ENCODE data around the gene LRRC25.

The LRRC25 gene

DNA sequence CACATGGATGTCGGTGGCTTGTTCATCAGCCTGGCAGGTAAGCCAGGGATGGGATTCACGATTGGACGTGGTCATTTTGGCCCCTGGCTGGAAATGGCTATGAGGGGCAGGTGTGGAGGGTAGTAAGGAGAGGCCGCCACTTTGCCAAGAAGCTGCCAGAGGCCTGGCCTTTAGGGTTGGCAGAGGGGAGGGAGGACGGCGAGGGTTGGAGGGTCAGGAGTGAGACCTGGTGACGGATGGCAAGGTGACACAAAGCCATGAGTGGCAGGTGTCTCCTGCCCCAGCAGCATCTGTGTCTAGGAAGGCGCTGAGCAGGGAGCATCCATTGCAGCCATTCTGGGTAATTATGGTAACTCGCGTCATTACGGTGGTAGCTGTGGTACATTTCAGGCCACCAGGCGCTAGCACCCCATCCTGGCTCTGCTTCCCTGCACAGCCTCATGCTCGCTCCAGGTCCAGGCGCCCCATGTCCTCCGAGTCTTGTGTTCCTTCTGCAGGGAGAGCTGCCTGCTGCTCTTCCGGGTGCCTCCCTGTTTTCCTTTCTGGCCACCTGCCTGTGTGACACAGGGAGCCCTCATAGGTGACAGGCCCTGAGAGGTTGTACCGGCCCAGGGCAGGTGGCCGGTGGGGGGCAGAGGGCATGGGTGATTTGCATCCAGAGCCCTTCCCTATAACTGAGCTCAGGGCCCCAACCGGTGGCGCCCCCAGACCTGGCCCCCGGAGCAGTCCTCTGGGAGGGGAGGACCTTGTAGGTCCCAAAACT is 26.0 kb upstream of the LRRC25 start:
- Histone ChIP-seq H3K4me1 (ENCODE audit: low read length) (peaks cover 30% of the 10 kb centered on the region), H3K9me3 (ENCODE audit: insufficient read depth, low read length) (no peaks in the 10 kb centered on the region), H3K9ac (ENCODE audit: low read length) (no peak overlapping the region), H3K27me3 (ENCODE audit: low read depth, low read length) (no peaks in the 10 kb centered on the region), H4K20me1 (ENCODE audit: insufficient read depth, low read length) (peaks cover 64% of the 10 kb centered on the region), H3K4me2 (ENCODE audit: low read length) (no peak overlapping the region), H2AFZ (ENCODE audit: low read depth, low read length) (no peak overlapping the region), H3K4me3 (ENCODE audit: low read length) (no peak overlapping the region), H3K36me3 (replicated peaks; ENCODE audit: low read depth, low read length) (no peaks in the 10 kb centered on the region), H3K27ac (ENCODE audit: low read length) (no peak overlapping the region), H3K79me2 (ENCODE audit: low read length) (peaks cover 48% of the 10 kb centered on the region)
- TF ChIP-seq EZH2phosphoT487 (IDR thresholded peaks at IDR 0.05; ENCODE audit: low read depth), result no peak
- TF ChIP-seq, protein P1, sequence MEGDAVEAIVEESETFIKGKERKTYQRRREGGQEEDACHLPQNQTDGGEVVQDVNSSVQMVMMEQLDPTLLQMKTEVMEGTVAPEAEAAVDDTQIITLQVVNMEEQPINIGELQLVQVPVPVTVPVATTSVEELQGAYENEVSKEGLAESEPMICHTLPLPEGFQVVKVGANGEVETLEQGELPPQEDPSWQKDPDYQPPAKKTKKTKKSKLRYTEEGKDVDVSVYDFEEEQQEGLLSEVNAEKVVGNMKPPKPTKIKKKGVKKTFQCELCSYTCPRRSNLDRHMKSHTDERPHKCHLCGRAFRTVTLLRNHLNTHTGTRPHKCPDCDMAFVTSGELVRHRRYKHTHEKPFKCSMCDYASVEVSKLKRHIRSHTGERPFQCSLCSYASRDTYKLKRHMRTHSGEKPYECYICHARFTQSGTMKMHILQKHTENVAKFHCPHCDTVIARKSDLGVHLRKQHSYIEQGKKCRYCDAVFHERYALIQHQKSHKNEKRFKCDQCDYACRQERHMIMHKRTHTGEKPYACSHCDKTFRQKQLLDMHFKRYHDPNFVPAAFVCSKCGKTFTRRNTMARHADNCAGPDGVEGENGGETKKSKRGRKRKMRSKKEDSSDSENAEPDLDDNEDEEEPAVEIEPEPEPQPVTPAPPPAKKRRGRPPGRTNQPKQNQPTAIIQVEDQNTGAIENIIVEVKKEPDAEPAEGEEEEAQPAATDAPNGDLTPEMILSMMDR (IDR thresholded peaks at IDR 0.05; ENCODE audit: low read depth, low read length), result no peak

DNA sequence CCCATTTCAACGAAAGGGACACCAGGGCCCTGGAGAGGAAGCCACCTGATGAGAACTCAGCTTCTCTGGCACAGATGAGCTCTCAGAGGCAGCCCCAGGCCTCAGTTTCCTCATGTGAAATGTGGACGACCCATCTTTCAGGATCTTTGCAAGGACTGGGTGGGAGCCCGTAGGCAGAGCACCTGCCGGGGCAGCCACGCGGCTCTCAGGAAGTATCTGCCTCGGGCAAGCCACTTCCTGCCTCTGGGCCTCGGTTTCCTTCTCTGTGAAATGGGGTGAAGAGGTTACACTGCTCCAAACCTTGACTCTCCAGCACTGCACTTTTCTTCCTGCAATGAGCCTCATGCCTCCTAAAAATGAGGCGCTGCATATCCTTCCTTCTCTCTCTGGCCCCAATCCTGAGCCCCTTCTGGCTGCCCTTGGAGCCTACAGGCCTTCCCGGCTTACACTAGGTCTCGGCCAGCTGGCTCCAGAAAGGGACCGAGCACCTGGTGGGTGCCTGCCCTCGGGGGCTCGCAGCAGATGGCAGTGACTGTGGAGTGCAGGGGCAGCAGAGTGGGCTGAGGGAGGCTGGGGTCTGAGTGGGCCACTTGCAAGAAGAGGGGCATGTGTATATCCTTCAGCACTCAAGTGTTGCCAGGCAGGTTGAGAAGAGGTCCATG is 25.2 kb upstream of the LRRC25 start:
- no peaks in the 10 kb centered on the region for H3K36me3 ChIP-seq (replicated peaks; ENCODE audit: low read depth, low read length)
- peaks cover 61% of the 10 kb centered on the region for H4K20me1 ChIP-seq (ENCODE audit: insufficient read depth, low read length)
- no peak overlapping the region for H3K27ac ChIP-seq (ENCODE audit: low read length)
- peaks cover 30% of the 10 kb centered on the region for H3K4me1 ChIP-seq (ENCODE audit: low read length)
- no peak overlapping the region for H2AFZ ChIP-seq (ENCODE audit: low read depth, low read length)
- no peaks in the 10 kb centered on the region for H3K9me3 ChIP-seq (ENCODE audit: insufficient read depth, low read length)
- H3K79me2 ChIP-seq (ENCODE audit: low read length), result peaks cover 48% of the 10 kb centered on the region
- TF ChIP-seq EZH2phosphoT487 (IDR thresholded peaks at IDR 0.05; ENCODE audit: low read depth), result no peak
- TF ChIP-seq, protein P1 (IDR thresholded peaks at IDR 0.05; ENCODE audit: low read depth, low read length), result no peak
- no peaks in the 10 kb centered on the region for H3K27me3 ChIP-seq (ENCODE audit: low read depth, low read length)
- peak overlapping the region; percentile 4; the same call in 1 of the 2 replicates for H3K4me3 ChIP-seq (ENCODE audit: low read length)
- H3K4me2 ChIP-seq (ENCODE audit: low read length), result peak overlapping the region; percentile 45
- H3K9ac ChIP-seq (ENCODE audit: low read length), result no peak overlapping the region

DNA sequence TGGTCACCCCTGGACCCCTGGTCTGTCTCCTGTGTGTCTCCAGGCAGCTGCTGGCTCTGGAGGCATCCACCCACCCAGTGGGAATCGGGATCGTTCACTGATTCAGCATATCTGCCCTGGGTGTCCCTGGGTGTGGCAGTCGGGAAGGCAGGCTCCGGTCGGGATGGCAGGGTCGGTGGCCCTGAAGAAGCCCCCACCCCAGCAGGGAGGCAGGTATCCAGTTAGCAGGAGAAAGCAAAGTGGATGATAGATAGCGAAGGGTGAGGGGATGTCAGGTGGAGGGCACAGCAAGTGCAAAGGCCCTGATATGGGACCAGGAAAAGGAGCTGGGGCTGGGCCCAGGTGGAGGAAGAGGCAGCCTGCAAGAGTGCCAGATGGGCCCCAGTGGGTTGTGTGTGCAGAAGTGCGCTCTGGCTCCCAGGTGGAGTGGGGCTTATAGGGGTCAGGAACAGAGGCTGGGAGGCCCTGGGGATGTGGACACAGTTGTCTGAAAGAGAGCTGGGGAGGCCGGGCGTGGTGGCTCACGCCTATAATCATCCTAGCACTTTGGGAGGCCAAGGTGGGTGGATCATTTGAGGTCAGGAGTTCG is 24.0 kb upstream of the LRRC25 start:
- Histone ChIP-seq H3K4me3 (ENCODE audit: low read length) (peak overlapping the region; percentile 80; the same call in 1 of the 2 replicates), H2AFZ (ENCODE audit: low read depth, low read length) (no peak overlapping the region), H3K4me2 (ENCODE audit: low read length) (peak overlapping the region; percentile 94), H3K4me1 (ENCODE audit: low read length) (peaks cover 30% of the 10 kb centered on the region), H3K27ac (ENCODE audit: low read length) (no peak overlapping the region), H3K9me3 (ENCODE audit: insufficient read depth, low read length) (no peaks in the 10 kb centered on the region), H3K36me3 (replicated peaks; ENCODE audit: low read depth, low read length) (no peaks in the 10 kb centered on the region), H3K9ac (ENCODE audit: low read length) (no peak overlapping the region), H4K20me1 (ENCODE audit: insufficient read depth, low read length) (peaks cover 49% of the 10 kb centered on the region), H3K27me3 (ENCODE audit: low read depth, low read length) (peaks cover 7% of the 10 kb centered on the region), H3K79me2 (ENCODE audit: low read length) (peaks cover 48% of the 10 kb centered on the region)
- TF ChIP-seq EZH2phosphoT487 (IDR thresholded peaks at IDR 0.05; ENCODE audit: low read depth), result no peak
- TF ChIP-seq, protein P1 (IDR thresholded peaks at IDR 0.05; ENCODE audit: low read depth, low read length), result no peak

DNA sequence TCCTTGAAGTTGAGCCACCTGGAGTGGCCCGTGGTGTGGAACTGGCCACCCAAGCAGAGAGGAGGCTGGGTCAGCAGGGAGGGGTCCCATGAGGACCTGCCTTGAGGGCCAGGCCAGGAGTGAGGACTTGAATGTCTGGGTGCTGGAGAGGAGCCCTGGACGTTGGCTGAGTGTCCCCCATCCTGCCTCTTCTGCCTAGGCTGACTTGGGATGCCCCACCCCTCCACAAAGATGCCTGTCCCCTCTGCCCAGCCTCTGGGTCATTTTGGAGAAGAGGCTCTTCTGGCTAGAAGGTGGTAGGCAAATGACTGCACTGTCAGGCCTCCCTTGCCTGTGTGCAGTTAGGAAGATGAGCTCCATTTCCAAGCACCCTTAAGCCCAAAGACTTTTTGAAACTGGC is 23.5 kb upstream of the LRRC25 start:
- H3K36me3 ChIP-seq (replicated peaks; ENCODE audit: low read depth, low read length), result no peaks in the 10 kb centered on the region
- peaks cover 30% of the 10 kb centered on the region for H3K4me1 ChIP-seq (ENCODE audit: low read length)
- peak overlapping the region; percentile 80 for H3K4me3 ChIP-seq (ENCODE audit: low read length)
- no peak overlapping the region for H3K9ac ChIP-seq (ENCODE audit: low read length)
- peaks cover 7% of the 10 kb centered on the region for H3K27me3 ChIP-seq (ENCODE audit: low read depth, low read length)
- no peak for TF ChIP-seq EZH2phosphoT487 (IDR thresholded peaks at IDR 0.05; ENCODE audit: low read depth)
- TF ChIP-seq, protein P1 (IDR thresholded peaks at IDR 0.05; ENCODE audit: low read depth, low read length), result no peak
- no peak overlapping the region for H2AFZ ChIP-seq (ENCODE audit: low read depth, low read length)
- peaks cover 43% of the 10 kb centered on the region for H4K20me1 ChIP-seq (ENCODE audit: insufficient read depth, low read length)
- no peaks in the 10 kb centered on the region for H3K9me3 ChIP-seq (ENCODE audit: insufficient read depth, low read length)
- H3K27ac ChIP-seq (ENCODE audit: low read length), result no peak overlapping the region
- H3K79me2 ChIP-seq (ENCODE audit: low read length), result peaks cover 48% of the 10 kb centered on the region
- peak overlapping the region; percentile 94 for H3K4me2 ChIP-seq (ENCODE audit: low read length)

All from OCI-LY3 (cell line).